Right lung (tissue), 10 donors: Measurements from ENCODE around the gene POU1F1. TPM values are rescaled to one million over a fixed set of nuclear protein-coding genes. Genes with fewer than 3 reads are reported as not detected.
A peak's percentile ranks its signal among the peaks of the same experiment; 100 is the strongest.
"Not testable (repeated sequence)": the region's sequence is repeated elsewhere in the genome, so short reads cannot be mapped to it uniquely, and the experiment has no call there.

Experiments
- DNase-seq, 2 donors: peaks; one replicate each; pipeline ENCODE4 v3.0.0-alpha.2; 2013
- long read RNA-seq, 8 donors: transcript quantifications; one replicate each; lab custom pipeline, GENCODE V29; 2026
- polyA plus RNA-seq, 5 donors: library from polyadenylated mRNA; unstranded; fragments of 120-200 nt; gene quantifications; one replicate each; pipeline versions ENCODE4 v1.2.1 to v1.2.3, GENCODE V29; 2013; ENCODE audit warnings: inconsistent platforms in 1 of 5, low replicate concordance in 1 of 5; ENCODE audit not compliant: insufficient read length in 5 of 5, insufficient read depth in 1 of 5

The POU1F1 gene
- not detected for polyA plus RNA-seq
- long read RNA-seq, donor 1: 0 reads
- long read RNA-seq, donor 2: 0 reads
- long read RNA-seq, donor 3: 0 reads
- long read RNA-seq, donor 4: 0 reads
- long read RNA-seq, donor 5: 0 reads
- long read RNA-seq, donor 6: 0 reads
- long read RNA-seq, donor 7: 0 reads
- long read RNA-seq, donor 8: 0 reads

GRCh38 chr3:87276484-87276883 lies at the start of gene POU1F1:
Gene POU1F1 (minus strand): TSS chr3:87276584. CDS start chr3:87276462, 122 bp downstream.
- no peak for DNase-seq

- no peak for DNase-seq
Measured at GRCh38 chr3:87324609-87325008, 48.2 kb upstream of the POU1F1 start.

DNA sequence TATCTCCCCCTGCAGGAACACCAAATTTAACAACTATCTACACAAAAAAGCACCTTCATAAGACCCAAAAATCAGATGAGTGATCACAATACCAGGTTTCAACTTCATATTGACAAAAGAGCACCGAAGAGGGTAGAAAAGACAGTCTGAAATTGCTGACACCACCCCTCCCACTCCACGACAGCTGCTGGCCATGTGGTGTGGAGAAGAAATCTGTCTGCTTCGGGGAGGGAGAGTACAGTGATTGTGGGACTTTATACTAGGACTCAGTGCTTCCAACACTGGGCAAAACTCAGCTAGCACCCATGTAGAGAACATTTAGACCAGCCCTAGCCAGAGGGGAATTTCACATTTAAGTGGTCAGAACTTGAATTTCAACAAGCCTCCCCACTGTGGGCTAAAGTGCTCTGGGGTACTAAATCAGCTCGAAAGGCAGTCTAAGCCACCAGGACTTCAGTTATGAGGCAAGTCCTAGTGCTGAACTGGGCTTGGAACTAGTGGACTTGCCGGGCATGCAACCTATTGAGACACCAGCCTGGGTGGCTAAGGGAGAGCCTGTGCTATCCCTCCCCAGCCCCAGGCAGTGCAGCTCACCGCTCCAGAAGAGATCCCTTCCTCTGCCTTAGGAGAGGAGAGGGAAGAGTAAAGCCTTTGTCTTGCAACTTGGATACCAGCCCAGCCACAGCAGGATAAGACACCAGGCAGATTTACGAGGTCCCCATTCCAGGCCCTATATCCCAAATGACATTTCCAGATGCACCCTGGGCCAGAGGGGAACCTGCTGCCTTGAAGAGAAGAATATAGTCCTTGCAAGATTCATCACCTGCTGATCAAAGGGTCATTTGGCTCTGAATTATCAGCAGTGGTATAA lies 44.6 kb upstream of the POU1F1 start:
- no peak for DNase-seq

DNA sequence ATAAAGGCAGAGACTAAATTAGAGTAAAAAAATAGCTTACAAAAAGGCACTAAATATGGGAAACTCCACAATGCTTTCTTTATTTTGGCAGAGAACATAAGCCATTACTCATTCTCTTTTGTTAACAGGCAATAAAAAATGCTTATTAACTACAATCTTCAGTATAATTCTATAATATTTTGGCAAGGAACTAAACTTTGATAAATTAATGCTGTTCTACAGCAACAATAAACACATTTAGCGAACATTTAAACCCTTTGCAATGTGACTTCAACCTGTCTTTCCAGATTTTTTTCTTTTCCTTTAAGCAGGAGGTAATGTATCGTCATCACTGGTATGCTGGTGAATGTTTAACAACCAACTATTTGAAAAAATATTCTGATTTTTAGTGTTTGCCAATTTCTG lies 42.2 kb upstream of the POU1F1 start:
- peak in 1 of 2 donors; percentile 23 for DNase-seq

- no peak for DNase-seq
Measured at GRCh38 chr3:87317779-87318178, 41.4 kb upstream of the POU1F1 start.

GRCh38 chr3:87313641-87314040 lies 37.3 kb upstream of the POU1F1 start:
- no peak for DNase-seq

GRCh38 chr3:87311309-87311708 lies 34.9 kb upstream of the POU1F1 start:
- no peak for DNase-seq

GRCh38 chr3:87309601-87310000 lies 33.2 kb upstream of the POU1F1 start:
- no peak for DNase-seq

- DNase-seq: no peak
Measured at GRCh38 chr3:87307805-87308204, 31.4 kb upstream of the POU1F1 start.

- DNase-seq: no peak
Measured at GRCh38 chr3:87305517-87305916, 29.1 kb upstream of the POU1F1 start.

GRCh38 chr3:87305031-87305430 lies 28.6 kb upstream of the POU1F1 start:
- DNase-seq: not testable (repeated sequence)

DNA sequence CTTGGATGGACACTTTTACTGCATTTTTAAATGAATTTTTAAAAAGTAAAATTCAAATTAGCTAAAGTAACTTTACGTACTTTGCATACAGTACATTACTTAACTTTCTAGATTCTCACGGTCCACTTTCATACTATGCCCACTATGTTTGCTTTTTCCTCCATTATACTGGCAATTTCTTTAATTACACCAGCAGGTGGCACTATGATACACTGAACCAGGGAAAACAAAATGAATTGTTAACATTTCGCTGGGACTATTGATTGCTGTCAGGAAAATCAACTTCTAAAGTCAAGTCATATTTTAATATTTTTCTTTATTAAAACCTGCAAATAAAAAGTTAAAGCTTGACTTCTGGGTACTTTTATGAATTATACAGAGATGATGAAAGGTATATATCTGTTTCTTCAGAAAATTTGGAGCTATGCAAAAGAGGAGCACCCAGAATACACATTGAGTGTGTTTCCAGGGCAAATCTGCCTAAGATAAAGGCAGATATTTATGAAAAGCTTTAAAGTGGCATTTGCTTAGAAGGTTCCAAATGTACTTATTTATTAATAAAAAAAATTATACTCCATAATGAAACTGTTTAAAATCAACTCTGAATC lies 21.8 kb upstream of the POU1F1 start:
- DNase-seq: peak in 1 of 2 donors; percentile 23

DNA sequence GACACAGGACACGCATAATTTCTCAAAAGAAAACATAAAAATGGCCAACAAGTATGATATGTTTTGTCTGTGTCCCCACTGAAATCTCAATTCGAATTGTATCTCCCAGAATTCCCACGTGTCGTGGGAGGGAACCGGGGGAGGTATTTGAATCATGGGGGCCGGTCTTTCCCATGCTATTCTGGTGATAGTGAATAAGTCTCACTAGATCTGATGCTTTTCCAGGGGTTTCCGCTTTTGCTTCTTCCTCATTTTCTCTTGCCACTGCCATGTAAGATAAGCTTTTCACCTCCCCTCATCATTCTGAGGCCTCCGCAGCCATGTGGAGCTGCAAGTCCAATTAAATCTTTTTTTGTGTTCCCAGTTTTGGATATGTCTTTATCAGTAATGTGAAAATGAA lies 12.1 kb upstream of the POU1F1 start:
- no peak for DNase-seq

GRCh38 chr3:87287011-87287410 lies 10.6 kb upstream of the POU1F1 start:
- DNase-seq: no peak

DNA sequence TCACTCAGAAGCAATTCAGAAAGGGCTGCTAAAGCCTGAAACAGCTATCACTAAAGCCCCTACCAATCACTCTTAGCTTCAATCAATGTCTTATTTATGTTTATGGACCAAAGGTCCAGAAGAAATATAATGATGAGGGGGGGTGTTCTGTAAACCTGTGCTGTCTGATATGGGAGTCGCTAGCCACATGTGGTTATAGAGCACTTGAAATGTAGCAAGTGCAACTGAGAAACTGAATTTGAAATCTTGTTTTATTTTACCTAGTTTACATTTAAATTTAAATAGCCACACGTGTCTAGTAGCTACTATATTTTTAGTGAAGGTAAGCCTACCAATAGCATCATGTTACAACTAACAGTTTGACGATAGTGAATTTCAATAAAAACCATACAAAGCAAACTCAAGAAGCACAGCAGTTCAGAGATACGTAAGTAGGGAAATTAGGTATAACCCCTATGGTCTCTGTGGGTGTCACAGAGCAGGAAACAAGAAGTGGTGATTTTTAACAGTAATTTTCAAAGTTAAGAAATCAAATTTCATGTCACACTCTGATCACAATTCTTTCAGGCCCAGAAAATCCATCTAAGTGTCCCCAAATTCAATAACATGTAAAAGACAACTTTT lies 3.6 kb downstream of the POU1F1 start:
- no peak for DNase-seq

DNA sequence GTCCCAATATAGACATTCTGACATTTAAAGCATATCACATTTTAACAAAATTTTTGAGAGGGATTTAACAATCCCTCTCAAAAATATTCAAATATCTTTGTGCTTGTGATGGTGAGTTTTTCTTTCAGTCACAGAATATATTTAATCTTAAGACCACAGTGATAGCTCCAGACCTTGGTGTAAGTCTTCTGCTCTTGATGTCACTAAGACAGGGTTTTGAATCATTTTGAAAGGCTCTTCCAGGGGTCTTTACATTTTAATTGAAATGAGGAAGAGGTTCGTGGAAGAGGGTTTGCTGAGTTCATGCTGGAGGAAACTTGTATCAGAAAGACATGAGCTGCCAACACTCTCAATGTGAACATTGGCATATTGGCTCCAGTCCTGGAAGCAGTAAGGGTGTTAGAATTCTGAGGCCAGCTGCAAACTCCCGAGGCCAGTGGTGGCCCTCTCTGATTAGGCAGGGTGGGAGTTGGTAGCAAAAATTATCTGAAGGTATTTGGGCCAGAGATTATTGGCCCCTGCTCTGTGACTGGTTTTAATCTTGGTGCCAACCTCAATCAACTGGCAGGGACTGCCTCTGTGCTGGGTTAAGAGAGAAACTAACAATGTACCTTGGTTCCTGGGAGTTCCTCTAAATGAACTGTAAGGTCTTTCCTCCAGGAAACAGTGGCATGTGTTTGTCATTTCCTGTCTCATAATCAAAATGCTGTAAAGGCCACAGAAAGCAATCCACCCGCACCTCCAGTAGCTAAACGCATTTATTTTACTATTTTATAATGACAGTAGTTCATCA lies 5.3 kb downstream of the POU1F1 start:
- no peak for DNase-seq

DNA sequence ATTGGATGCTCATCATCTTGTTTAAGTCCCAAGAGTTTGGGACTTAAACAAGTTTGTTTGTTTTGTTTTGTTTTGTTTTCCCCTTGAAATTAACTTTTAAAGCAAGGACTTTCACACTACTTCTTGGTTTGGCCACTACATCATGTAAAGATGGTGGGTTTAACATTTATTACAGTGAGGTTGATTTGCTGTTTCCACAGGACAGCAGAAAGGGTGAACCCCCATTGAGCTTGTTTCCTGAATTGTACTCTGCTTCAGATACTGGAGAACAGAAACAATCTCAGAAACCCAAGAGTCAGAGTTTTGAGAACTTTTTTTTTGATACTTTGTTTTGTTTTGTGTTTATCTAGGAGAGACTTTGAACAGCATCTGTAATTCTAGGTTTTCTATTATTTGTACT lies 6.7 kb downstream of the POU1F1 start:
- no peak for DNase-seq

DNA sequence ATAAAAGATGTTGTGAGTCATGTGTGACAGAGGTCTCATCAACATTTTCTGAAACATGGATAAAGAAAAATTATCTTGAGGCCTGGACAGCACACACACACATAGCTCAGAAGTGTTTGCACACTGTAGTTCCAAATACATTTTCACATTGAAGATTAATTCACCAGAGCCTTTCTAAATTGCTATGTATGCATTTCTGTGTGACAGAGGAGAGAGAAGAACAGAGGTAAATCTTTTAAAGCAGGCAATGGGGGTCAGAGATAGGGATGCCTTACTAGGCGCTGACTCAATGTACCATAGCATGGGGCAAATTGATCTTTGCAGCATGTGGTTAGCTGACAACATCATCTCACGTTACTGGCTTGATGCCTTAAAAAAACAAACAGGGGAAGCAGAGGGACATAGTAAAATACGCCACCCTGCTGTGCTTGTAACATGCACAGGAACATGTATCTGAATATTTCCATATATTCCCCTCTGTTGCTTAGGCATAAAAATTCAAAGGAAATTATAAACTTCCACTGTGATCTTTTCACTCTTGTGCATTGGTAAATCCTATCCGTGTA lies 7.7 kb downstream of the POU1F1 start:
- DNase-seq: no peak

GRCh38 chr3:87267953-87268645 lies 8.3 kb downstream of the POU1F1 start:
- DNase-seq: no peak

DNA sequence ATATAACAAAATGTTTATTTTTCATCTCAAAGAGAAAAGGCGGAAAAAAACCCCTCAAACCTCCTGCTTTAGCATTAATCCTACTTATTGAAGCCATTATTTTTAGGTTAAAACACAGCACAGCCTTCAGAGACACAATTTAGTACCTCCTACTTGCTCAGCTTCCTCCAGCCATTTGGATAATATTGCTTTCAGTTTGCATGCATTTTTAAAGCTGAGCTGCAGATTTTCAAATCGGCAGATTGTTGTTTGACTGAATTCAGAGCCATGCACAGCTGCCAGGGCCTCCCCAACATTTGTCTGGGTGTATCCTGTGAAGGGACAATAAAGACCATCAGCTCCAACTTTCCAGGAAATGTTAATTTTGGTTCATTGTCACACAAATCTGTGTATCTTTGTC lies 14.5 kb downstream of the POU1F1 start:
- DNase-seq: no peak

GRCh38 chr3:87260270-87260669 lies 16.1 kb downstream of the POU1F1 start:
- DNase-seq: peak in 1 of 2 donors; percentile 24
